ENCODE measurements around the gene ERCC3.

ERCC3 gene

DNA sequence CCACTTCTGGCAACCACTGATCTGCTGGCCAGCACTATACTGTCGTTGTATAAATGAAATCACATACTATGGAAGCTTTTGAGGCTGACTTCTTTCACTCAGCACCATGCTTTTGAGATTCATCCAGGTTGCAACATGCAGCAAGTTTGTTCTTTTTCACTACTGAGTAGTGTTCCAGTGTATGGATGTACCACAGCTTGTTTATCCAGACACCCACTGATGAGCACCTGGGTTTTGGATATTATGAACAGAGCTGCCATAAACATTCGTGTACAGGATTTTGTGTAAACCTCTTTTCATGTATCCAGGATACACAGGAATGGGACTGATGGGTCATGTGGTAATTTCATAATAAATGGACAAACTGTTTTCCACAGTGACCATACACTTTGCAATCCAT is 10.7 kb downstream of the ERCC3 start:
- H3K36me3 ChIP-seq (ENCODE audit: control insufficient read depth, insufficient read depth, low read length): no peaks in the 10 kb centered on the region

DNA sequence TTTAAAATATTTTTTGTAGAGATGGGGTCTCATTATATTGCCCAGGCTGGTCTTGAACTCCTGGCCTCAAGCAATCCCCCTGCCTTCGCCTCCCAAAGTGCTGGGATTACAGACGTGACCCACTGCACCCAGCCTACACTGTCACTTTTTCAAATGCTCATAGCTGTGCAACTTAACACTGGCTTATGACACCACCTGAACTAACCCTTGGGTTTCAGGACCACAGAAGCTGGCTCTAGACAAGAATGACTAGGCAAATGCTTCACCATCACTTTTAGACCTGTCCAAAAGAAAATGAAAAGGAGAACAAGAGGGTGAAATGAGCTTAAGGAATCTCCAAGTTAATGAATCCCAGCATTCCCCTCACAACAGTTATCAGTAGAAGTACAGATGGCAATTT is 13.3 kb downstream of the ERCC3 start:
- Histone ChIP-seq H2AFZ (no peak overlapping the region), H3K9me3 (ENCODE audit: control insufficient read depth, low read length) (no peaks in the 10 kb centered on the region), H3K27ac (no peak overlapping the region), H3K79me2 (peaks cover 4% of the 10 kb centered on the region), H3K4me3 (ENCODE audit: low read depth, low read length) (no peak overlapping the region), H3K9ac (no peak overlapping the region), H3K4me1 (no peaks in the 10 kb centered on the region), H3K36me3 (ENCODE audit: control insufficient read depth, insufficient read depth, low read length) (no peaks in the 10 kb centered on the region), H3K4me2 (ENCODE audit: low read length) (no peak overlapping the region), H3K27me3 (ENCODE audit: control insufficient read depth, insufficient read depth, low read length) (no peaks in the 10 kb centered on the region)
- TF ChIP-seq, protein P1, sequence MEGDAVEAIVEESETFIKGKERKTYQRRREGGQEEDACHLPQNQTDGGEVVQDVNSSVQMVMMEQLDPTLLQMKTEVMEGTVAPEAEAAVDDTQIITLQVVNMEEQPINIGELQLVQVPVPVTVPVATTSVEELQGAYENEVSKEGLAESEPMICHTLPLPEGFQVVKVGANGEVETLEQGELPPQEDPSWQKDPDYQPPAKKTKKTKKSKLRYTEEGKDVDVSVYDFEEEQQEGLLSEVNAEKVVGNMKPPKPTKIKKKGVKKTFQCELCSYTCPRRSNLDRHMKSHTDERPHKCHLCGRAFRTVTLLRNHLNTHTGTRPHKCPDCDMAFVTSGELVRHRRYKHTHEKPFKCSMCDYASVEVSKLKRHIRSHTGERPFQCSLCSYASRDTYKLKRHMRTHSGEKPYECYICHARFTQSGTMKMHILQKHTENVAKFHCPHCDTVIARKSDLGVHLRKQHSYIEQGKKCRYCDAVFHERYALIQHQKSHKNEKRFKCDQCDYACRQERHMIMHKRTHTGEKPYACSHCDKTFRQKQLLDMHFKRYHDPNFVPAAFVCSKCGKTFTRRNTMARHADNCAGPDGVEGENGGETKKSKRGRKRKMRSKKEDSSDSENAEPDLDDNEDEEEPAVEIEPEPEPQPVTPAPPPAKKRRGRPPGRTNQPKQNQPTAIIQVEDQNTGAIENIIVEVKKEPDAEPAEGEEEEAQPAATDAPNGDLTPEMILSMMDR (IDR thresholded peaks at IDR 0.05): no peak

More for the DNA sequence above, 10.7 kb downstream of the ERCC3 start:
- Histone ChIP-seq H3K9ac (no peak overlapping the region), H3K27ac (no peak overlapping the region), H2AFZ (no peak overlapping the region), H3K4me3 (ENCODE audit: low read depth, low read length) (no peak overlapping the region), H3K4me1 (no peaks in the 10 kb centered on the region), H3K27me3 (ENCODE audit: control insufficient read depth, insufficient read depth, low read length) (no peaks in the 10 kb centered on the region), H3K4me2 (ENCODE audit: low read length) (no peak overlapping the region), H3K79me2 (peaks cover 4% of the 10 kb centered on the region), H3K9me3 (ENCODE audit: control insufficient read depth, low read length) (no peaks in the 10 kb centered on the region)
- TF ChIP-seq, protein P1 (IDR thresholded peaks at IDR 0.05): no peak

DNA sequence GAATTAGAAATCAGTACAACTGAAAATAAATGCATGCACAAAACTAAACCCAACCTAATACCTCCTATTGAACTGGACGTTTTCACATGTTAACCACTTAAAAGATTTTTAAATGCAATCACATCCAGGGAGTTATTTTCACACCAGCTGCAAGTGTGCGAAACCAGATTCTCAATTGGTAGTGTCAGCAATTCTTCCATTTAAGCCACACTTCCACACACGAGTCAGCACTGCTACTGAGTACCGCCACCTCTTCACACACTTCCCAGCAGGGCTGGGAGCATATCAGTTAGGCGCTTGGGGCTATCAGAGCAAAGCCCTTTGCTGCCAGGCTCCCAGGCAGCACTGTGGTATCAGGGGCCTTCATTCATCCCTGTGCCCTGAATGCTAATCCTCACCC is 14.2 kb downstream of the ERCC3 start:
- H3K9ac ChIP-seq: no peak overlapping the region
- TF ChIP-seq, protein P1 (IDR thresholded peaks at IDR 0.05): no peak
- H3K27ac ChIP-seq: no peak overlapping the region
- no peak overlapping the region for H3K4me2 ChIP-seq (ENCODE audit: low read length)
- H3K79me2 ChIP-seq: peaks cover 4% of the 10 kb centered on the region
- H3K27me3 ChIP-seq (ENCODE audit: control insufficient read depth, insufficient read depth, low read length): no peaks in the 10 kb centered on the region
- no peaks in the 10 kb centered on the region for H3K36me3 ChIP-seq (ENCODE audit: control insufficient read depth, insufficient read depth, low read length)
- no peaks in the 10 kb centered on the region for H3K4me1 ChIP-seq
- no peak overlapping the region for H2AFZ ChIP-seq
- H3K4me3 ChIP-seq (ENCODE audit: low read depth, low read length): no peak overlapping the region
- H3K9me3 ChIP-seq (ENCODE audit: control insufficient read depth, low read length): no peaks in the 10 kb centered on the region

DNA sequence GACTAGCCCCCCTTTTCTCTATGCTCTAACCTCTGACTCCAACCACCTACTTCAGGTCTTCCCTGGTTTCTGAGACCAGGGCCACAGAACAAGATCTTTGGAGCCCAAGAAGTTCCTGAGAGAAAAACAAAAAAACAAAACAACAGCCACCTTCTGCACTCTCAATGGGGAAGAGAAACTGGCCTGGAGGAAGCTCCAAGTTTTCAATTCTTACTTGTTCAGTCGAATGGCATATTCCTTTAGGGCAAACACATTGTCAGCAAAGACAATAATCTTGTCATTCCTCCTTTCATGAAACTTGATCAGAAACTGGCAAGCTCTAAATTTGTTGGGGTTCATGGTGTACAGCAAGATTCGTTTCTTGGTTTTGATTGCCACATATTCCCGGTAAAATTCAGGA is 15.0 kb downstream of the ERCC3 start:
- TF ChIP-seq, protein P1 (IDR thresholded peaks at IDR 0.05): no peak
- H3K4me1 ChIP-seq: no peaks in the 10 kb centered on the region
- H3K27me3 ChIP-seq (ENCODE audit: control insufficient read depth, insufficient read depth, low read length): no peaks in the 10 kb centered on the region
- no peaks in the 10 kb centered on the region for H3K36me3 ChIP-seq (ENCODE audit: control insufficient read depth, insufficient read depth, low read length)
- no peak overlapping the region for H2AFZ ChIP-seq
- H3K4me2 ChIP-seq (ENCODE audit: low read length): no peak overlapping the region
- H3K9ac ChIP-seq: no peak overlapping the region
- peaks cover under 1% of the 10 kb centered on the region for H3K79me2 ChIP-seq
- H3K27ac ChIP-seq: no peak overlapping the region
- no peak overlapping the region for H3K4me3 ChIP-seq (ENCODE audit: low read depth, low read length)
- no peaks in the 10 kb centered on the region for H3K9me3 ChIP-seq (ENCODE audit: control insufficient read depth, low read length)

DNA sequence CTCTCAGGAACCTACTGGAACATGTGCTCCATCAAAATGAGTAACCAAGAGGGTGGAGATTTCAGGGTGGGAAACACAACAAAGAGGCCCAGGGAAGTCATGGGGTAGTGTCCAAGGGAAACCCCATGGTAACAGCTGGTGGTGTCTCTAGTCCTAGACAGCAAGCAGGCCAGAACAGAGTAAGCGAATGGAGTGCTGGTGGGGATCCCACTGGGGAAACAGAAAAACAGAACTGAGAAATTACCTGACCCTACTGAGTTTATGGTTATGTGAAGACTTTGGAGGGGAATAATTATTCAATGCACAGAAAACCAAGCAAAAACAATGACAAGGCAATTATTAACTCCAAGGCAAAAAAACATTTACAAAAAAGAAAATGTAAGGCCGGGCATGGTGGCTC is 16.9 kb downstream of the ERCC3 start:
- TF ChIP-seq, protein P1 (IDR thresholded peaks at IDR 0.05): no peak
- no peak overlapping the region for H3K9ac ChIP-seq
- no peak overlapping the region for H2AFZ ChIP-seq
- H3K4me3 ChIP-seq (ENCODE audit: low read depth, low read length): no peak overlapping the region
- H3K79me2 ChIP-seq: no peaks in the 10 kb centered on the region
- H3K9me3 ChIP-seq (ENCODE audit: control insufficient read depth, low read length): no peaks in the 10 kb centered on the region
- H3K27me3 ChIP-seq (ENCODE audit: control insufficient read depth, insufficient read depth, low read length): no peaks in the 10 kb centered on the region
- no peaks in the 10 kb centered on the region for H3K4me1 ChIP-seq
- no peak overlapping the region for H3K27ac ChIP-seq
- H3K36me3 ChIP-seq (ENCODE audit: control insufficient read depth, insufficient read depth, low read length): no peaks in the 10 kb centered on the region
- H3K4me2 ChIP-seq (ENCODE audit: low read length): no peak overlapping the region

Data from parathyroid adenoma (tissue), 2 donors.